A673 (cell line): ENCODE results near the gene DNAJB2.

Experiments
- CTCF ChIP-seq: fragments of 300-800, 200-600 bp; sonication (generic); conservative IDR thresholded peaks from 2 replicates; pipeline ENCODE4 v1.5.1; 2017; ENCODE audit warnings: low read depth, mild to moderate bottlenecking, antibody characterized with exemption, low read length, moderate library complexity, mixed read lengths
- EZH2 ChIP-seq: fragments of 200-600 bp; sonication (generic); IDR thresholded peaks from 2 replicates; pipeline ENCODE4 v1.6.1; 2017; ENCODE audit warnings: borderline replicate concordance, low read depth, mild to moderate bottlenecking, mixed read lengths, antibody characterized with exemption, low read length; ENCODE audit not compliant: poor library complexity, severe bottlenecking

- TF ChIP-seq CTCF (no peak), EZH2 (no peak)
Observed at GRCh38 chr2:219297766-219298456, 18.7 kb downstream of the DNAJB2 start.
